Spinal cord (tissue), 10 donors: ENCODE measurements around the gene ARMH2. TPM values are rescaled to one million over a fixed set of nuclear protein-coding genes. Genes with fewer than 3 reads are reported as not detected.
"Not testable (repeated sequence)": the region's sequence is repeated elsewhere in the genome, so short reads cannot be mapped to it uniquely, and the experiment has no call there.

Experiments
- DNase-seq, 6 donors: peaks; one replicate each; pipeline versions ENCODE4 v3.0.0 to v3.0.0-alpha.2; 2013 to 2015; ENCODE audit warnings: low spot score in 6 of 6, low read depth in 4 of 6
- H3K27ac ChIP-seq: one replicate; pipeline ENCODE4 v1.5.1; 2013; ENCODE audit warnings: low read depth, low read length, control low read depth
- H3K27me3 ChIP-seq: one replicate; pipeline ENCODE4 v1.6.1; 2013; ENCODE audit warnings: low read length; ENCODE audit not compliant: control insufficient read depth, insufficient read depth
- H3K36me3 ChIP-seq: one replicate; pipeline ENCODE4 v1.6.1; 2013; ENCODE audit warnings: low read length; ENCODE audit not compliant: control insufficient read depth, insufficient read depth
- H3K4me1 ChIP-seq: one replicate; pipeline ENCODE4 v1.6.1; 2013; ENCODE audit warnings: low read length; ENCODE audit not compliant: control insufficient read depth, insufficient read depth
- H3K4me3 ChIP-seq: one replicate; pipeline ENCODE4 v1.5.1; 2013; ENCODE audit warnings: low read depth, low read length, control low read depth
- H3K9me3 ChIP-seq: one replicate; pipeline ENCODE4 v1.6.1; 2013; ENCODE audit warnings: low read length; ENCODE audit not compliant: control insufficient read depth, insufficient read depth
- WGBS: methylation state at CpG from one replicate; pipeline ENCODE4 v1.1.5; 2013; ENCODE audit warnings: missing lambda C conversion rate; ENCODE audit not compliant: insufficient coverage; 5-methylcytosine and 5-hydroxymethylcytosine counted together
- polyA plus RNA-seq, 2 donors: library from polyadenylated mRNA; unstranded; fragments of 120-200 nt; gene quantifications; one replicate each; pipeline ENCODE4 v1.2.1, GENCODE V29; 2013; ENCODE audit not compliant: insufficient read length in 2 of 2
- total RNA-seq, 2 donors: library from RNA; depleted of rRNA in 1 of 2; stranded (reverse); fragments of 120-200 nt in 1 of 2; fragments of >200 nt in 1 of 2; gene quantifications; one replicate each; pipeline versions ENCODE4 v1.2.3 to v1.2.4, GENCODE V29; 2013 to 2014
- donor health status: healthy.

The ARMH2 gene
- total and polyA plus RNA-seq, 4 donors = 0.33 to 1.1 (median 0.53) TPM; not detected in 1

DNA sequence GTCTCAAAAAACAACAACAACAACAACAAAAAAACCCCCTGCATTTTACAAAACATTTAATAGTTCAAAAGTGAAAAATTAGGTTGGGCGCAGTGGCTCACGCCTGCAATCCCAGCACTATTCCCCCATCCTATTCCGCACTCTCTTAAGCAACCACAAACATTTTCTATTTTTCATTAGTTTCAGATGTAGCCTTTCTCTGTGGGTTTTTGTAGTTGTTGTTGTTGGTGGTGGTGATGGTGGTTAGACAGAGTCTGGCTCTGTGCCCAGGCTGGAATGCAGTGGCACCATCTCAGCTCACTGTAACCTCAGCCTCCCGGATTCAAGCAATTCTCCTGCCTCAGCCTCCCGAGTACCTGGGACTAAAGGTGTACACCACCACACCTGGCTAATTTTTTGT is 30.4 kb downstream of the ARMH2 start:
- Histone ChIP-seq H3K27ac (no peak overlapping the region), H3K9me3 (no peaks in the 10 kb centered on the region), H3K27me3 (no peaks in the 10 kb centered on the region), H3K36me3 (no peaks in the 10 kb centered on the region), H3K4me3 (no peak overlapping the region), H3K4me1 (no peaks in the 10 kb centered on the region)
- 85% methylated on average over 4 of the region's 5 CpGs for WGBS
- DNase-seq = no peak

DNA sequence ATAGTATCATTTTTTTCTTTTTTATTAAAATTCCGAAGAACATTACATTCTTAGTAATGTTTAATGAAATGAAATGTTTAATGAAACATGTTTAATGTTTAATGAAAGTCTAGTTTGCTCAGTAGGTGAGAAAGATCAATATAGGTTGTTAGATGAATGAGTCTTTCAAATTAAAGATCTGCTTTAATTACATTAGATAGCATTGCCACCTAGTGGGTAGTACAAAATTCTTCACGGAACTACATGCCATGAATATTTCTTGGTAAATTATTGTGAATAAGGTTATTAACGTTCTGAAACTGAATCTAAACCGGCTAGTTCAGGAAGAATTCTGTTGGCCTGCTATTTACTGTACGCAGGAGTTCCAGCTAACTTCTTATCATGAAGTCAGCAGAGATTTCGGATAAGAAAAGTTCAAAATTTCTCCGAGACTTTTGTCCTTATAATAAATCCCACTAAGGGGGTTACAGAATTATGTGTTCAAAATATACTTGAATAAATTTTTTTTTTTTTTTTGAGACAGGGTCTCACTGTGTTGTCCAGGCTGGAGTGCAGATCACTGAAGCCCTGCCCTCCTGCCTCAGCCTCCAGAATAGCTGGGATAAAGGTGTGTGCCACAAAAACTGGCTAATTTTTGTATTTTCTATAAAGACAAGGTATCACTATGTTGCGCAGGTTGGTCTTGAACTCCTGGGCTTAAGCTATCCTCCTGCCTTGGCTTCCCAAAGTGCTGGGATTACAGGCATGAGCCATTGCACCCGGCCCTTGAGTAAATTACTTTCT is 31.8 kb downstream of the ARMH2 start:
- WGBS = 92% methylated on average over 2 of the region's 9 CpGs
- Histone ChIP-seq H3K9me3 (no peaks in the 10 kb centered on the region), H3K4me1 (no peaks in the 10 kb centered on the region), H3K27me3 (no peaks in the 10 kb centered on the region), H3K27ac (no peak overlapping the region), H3K36me3 (no peaks in the 10 kb centered on the region), H3K4me3 (no peak overlapping the region)
- DNase-seq = peak in 3 of 6 donors; percentile 15 to 73 (median 35)

DNA sequence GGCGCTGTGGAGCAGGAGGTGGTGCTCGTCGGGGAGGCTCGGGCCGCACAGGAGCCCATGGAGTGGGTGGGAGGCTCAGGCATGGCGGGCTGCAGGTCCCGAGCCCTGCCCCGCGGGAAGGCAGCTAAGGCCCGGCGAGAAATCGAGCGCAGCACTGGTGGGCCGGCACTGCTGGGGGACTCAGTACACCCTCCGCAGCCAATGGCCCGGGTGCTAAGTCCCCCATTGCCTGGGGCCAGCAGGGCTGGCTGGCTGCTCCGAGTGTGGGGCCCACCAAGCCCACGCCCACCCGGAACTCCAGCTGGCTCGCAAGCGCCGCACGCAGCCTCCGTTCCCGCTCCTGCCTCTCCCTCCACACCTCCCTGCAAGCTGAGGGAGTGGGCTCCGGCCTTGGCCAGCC is 32.7 kb downstream of the ARMH2 start:
- H3K4me1 ChIP-seq, H3K4me3 ChIP-seq, DNase-seq, H3K27ac ChIP-seq, H3K9me3 ChIP-seq, H3K36me3 ChIP-seq, H3K27me3 ChIP-seq: not testable (repeated sequence)
- 96% methylated on average over 7 of the region's 26 CpGs for WGBS

DNA sequence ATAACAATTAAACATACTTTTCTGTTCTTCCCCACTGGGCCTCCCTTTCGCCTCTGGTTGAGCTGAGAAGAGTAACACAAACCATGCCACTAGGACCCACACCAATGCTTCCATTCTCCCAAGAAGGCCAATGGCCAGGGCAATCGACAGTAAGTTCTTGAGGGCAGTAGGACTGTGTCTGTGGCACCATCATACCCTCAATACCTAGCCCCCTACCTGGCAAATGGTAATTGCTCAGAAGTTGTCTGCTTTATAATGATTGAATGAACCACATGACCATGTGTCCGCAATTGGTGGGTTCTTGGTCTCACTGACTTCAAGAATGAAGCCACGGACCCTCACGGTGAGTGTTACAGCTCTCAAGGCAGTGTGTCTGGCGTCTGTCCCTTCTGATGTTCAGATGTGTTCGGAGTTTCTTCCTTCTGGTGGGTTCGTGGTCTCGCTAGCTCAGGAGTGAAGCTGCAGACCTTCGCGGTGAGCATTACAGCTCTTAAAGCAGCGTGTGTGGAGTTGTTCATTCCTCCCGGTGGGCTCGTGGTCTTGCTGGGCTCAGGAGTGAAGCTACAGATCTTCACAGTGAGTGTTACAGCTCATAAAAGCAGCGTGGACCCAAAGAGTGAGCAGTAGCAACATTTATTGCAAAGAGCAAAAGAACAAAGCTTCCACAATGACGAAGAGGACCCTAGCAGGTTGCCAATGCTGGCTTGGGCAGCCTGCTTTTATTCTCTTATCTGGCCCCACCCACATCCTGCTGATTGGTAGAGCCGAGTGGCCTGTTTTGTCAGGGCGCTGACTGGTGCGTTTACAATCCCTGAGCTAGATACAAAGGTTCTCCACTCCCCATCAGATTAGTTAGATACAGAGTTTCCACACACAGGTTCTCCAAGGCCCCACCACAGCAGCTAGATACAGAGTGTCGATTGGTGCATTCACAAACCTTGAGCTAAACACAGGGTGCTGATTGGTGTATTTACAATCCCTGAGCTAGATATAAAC is 33.6 kb downstream of the ARMH2 start:
- not testable (repeated sequence) for H3K27ac ChIP-seq, H3K4me3 ChIP-seq, H3K27me3 ChIP-seq, H3K4me1 ChIP-seq, H3K36me3 ChIP-seq, DNase-seq, H3K9me3 ChIP-seq
- WGBS = 85% methylated on average over 16 of the region's 20 CpGs

DNA sequence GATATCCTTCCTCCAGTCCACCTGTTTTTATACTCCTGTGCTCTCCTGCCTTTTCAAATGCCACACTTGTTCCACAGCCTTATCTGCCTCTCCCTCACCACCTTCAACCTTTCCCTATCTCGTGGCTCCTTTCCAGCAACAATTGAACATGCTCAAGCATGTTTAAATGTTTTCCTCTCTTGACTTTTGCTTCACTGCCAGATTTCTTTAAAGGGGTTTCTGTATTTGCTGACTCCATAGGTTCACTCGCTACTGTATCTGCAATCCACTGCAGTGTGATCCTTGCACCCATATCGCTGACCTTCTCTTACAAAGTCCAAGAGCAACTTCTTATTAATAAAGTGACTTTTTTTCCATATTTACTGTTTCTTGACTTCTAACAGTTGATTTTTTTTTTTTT is 35.1 kb downstream of the ARMH2 start:
- H3K27ac ChIP-seq = no peak overlapping the region
- H3K4me3 ChIP-seq = no peak overlapping the region
- H3K9me3 ChIP-seq = no peaks in the 10 kb centered on the region
- WGBS = 71% methylated on average over 1 of the region's 3 CpGs
- H3K4me1 ChIP-seq = no peaks in the 10 kb centered on the region
- H3K27me3 ChIP-seq = no peaks in the 10 kb centered on the region
- no peak for DNase-seq
- no peaks in the 10 kb centered on the region for H3K36me3 ChIP-seq

DNA sequence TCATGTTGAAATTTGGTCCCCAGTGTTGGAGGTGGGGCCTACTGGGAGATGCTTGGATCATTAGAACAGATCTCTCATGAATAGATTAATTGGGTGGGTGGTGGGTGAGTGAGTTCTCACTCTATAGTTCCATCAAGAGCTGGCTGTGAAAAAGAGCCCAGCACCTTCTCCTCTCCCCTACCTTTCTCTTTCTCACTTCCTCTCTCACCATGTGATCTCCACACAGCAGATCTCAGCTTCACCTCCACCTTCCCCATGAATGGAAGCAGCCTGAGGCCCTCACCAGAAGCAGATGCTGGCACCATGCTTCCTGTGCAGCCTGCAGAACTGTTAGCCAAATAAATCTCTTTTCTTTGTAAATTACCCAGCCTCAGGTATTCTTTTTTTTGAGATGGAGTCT is 36.9 kb downstream of the ARMH2 start:
- Histone ChIP-seq H3K36me3 (no peaks in the 10 kb centered on the region), H3K4me3 (no peak overlapping the region), H3K9me3 (no peaks in the 10 kb centered on the region), H3K27me3 (no peaks in the 10 kb centered on the region), H3K27ac (no peak overlapping the region), H3K4me1 (no peaks in the 10 kb centered on the region)
- DNase-seq = no peak

DNA sequence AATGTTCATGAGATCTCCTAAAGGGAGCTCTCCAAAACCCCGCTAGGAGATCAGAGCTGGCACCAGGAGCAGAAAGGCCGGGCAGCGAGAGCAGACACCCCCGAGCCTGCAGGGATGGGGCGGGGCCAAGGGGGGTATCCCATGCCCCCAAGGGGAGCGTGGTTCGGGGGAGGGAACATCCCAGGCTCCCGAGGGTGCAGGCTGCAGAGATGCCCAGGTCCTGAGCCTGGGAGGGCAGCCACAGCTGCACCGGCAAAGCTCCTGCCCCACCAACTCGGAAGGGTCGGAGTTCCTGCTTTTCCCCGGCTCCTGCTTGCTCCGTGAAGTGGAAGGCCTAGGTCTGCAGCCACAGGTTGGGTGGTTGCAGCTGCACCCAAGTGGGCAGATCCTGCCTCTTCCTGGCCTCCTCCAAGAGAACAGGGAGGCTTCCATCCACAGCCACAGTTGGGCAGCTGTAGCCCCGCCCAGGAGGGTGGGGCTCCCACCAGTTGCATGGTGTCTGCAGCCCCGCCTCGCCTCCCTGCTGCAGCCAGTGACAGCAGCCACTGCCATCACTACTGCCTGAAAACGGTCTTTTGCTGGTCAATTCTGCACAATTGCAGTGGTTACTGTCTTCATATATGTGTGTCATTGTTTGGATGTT is 37.4 kb downstream of the ARMH2 start:
- 86% methylated on average over 17 of the region's 17 CpGs for WGBS

DNA sequence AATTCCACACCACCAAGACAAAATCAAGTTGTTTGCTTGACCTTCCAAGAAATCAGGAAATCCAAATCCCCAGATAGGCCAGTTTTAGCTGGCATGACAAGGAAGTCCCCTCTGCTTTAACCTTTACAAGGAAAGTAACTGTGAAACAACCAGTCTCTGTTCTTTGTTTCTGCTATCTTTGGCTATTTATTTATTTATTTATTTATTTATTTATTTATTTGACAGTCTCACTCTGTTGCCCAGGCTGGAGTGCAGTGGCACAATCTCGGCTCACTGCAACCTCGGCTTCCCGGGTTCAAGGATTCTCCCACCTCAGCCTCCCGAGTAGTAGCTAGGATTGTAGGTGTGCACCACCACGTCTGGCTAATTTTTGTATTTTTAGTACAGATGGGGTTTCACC is 38.5 kb downstream of the ARMH2 start:
- no peak overlapping the region for H3K4me3 ChIP-seq
- H3K27me3 ChIP-seq = no peaks in the 10 kb centered on the region
- H3K27ac ChIP-seq = no peak overlapping the region
- no peaks in the 10 kb centered on the region for H3K36me3 ChIP-seq
- no peak for DNase-seq
- 78% methylated on average over 3 of the region's 5 CpGs for WGBS
- H3K4me1 ChIP-seq = no peaks in the 10 kb centered on the region
- no peaks in the 10 kb centered on the region for H3K9me3 ChIP-seq

More for the DNA sequence above, 37.4 kb downstream of the ARMH2 start:
- DNase-seq = no peak
- no peak overlapping the region for H3K4me3 ChIP-seq
- no peaks in the 10 kb centered on the region for H3K4me1 ChIP-seq
- no peaks in the 10 kb centered on the region for H3K27me3 ChIP-seq
- no peaks in the 10 kb centered on the region for H3K9me3 ChIP-seq
- no peak overlapping the region for H3K27ac ChIP-seq
- no peaks in the 10 kb centered on the region for H3K36me3 ChIP-seq

DNA sequence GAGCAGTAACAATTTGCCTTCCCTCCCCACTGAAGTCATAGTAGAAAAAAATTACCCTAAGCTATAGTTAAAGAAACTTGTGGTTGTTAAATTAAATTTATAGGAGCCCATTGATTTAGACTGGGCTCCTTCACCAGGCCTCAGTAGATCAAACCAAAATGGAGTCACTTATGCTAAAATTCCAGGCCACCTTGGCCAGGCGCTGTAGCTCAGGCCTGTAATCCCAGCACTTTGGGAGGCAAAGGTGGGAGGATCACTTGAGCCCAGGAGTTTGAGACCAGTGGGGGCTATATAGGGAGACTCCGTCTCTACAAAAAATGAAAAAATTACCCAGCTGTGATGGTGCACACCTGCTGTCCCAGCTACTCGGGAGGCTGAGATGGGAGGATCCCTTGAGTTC is 39.0 kb downstream of the ARMH2 start:
- no peaks in the 10 kb centered on the region for H3K36me3 ChIP-seq
- no peaks in the 10 kb centered on the region for H3K27me3 ChIP-seq
- 100% methylated on average over 2 of the region's 3 CpGs for WGBS
- DNase-seq = no peak
- no peaks in the 10 kb centered on the region for H3K9me3 ChIP-seq
- no peak overlapping the region for H3K27ac ChIP-seq
- H3K4me3 ChIP-seq = no peak overlapping the region
- H3K4me1 ChIP-seq = no peaks in the 10 kb centered on the region
